HepG2 (cell line): ENCODE results near the gene ACAP1. TPM values are rescaled to one million over a fixed set of nuclear protein-coding genes. Genes with fewer than 3 reads are reported as not detected.

ENCODE experiments used
- AGO1 ChIP-seq: fragments of 200-400 bp; formaldehyde crosslinking; IDR thresholded peaks from 2 replicates; pipeline ENCODE4 v1.6.1; 2017; ENCODE audit warnings: mild to moderate bottlenecking, low read depth, low read length, moderate library complexity; ENCODE audit not compliant: poor library complexity, severe bottlenecking
- ATRX ChIP-seq: sonication (generic); formaldehyde crosslinking; IDR thresholded peaks from 2 replicates; pipeline ENCODE4 v1.4.0; 2020; ENCODE audit warnings: missing genetic modification reagents, borderline replicate concordance
- DMTF1 ChIP-seq: sonication (generic); formaldehyde crosslinking; IDR thresholded peaks from 2 replicates; pipeline ENCODE4 v1.4.0; 2020; ENCODE audit warnings: mild to moderate bottlenecking, missing genetic modification reagents
- EED ChIP-seq: sonication (generic); formaldehyde crosslinking; IDR thresholded peaks from 2 replicates; pipeline ENCODE4 v1.5.0; 2020; ENCODE audit warnings: mild to moderate bottlenecking, missing genetic modification reagents
- GATAD2A ChIP-seq: IDR thresholded peaks from 2 replicates; pipeline ENCODE4 v1.6.1; 2016
- HES4 ChIP-seq: sonication (generic); formaldehyde crosslinking; IDR thresholded peaks from 2 replicates; pipeline ENCODE4 v1.9.0; 2021; ENCODE audit warnings: mild to moderate bottlenecking, missing genetic modification reagents, borderline replicate concordance
- KDM5B ChIP-seq: sonication (generic); formaldehyde crosslinking; IDR thresholded peaks from 2 replicates; pipeline ENCODE4 v1.4.0; 2020; ENCODE audit warnings: missing genetic modification reagents, mild to moderate bottlenecking, borderline replicate concordance
- MEF2D ChIP-seq: sonication (generic); formaldehyde crosslinking; IDR thresholded peaks from 2 replicates; pipeline ENCODE4 v1.5.1; 2020; ENCODE audit warnings: mild to moderate bottlenecking, missing genetic modification reagents
- NR2C2 ChIP-seq: sonication (generic); formaldehyde crosslinking; IDR thresholded peaks from 2 replicates; pipeline ENCODE4 v1.4.0; 2020; ENCODE audit warnings: missing genetic modification reagents, mild to moderate bottlenecking, moderate library complexity, borderline replicate concordance
- SPEN ChIP-seq: sonication (generic); formaldehyde crosslinking; IDR thresholded peaks from 2 replicates; pipeline ENCODE4 v1.5.1; 2020; ENCODE audit warnings: low read depth, mild to moderate bottlenecking, missing genetic modification reagents
- TAF1 ChIP-seq: sonication (generic); formaldehyde crosslinking; IDR thresholded peaks from 2 replicates; pipeline ENCODE4 v1.4.0; 2020; ENCODE audit warnings: missing genetic modification reagents
- TMF1 ChIP-seq: sonication (generic); formaldehyde crosslinking; IDR thresholded peaks from 2 replicates; pipeline ENCODE4 v1.8.1; 2022; ENCODE audit warnings: low read depth, missing genetic modification reagents
- XRCC5 ChIP-seq: fragments of 200-400 bp; formaldehyde crosslinking; optimal IDR thresholded peaks from 2 replicates; pipeline ENCODE3; 2017; ENCODE audit warnings: mild to moderate bottlenecking, low read length
- ZNF205 ChIP-seq: IDR thresholded peaks from 2 replicates; pipeline ENCODE4 v1.6.1; 2018; ENCODE audit warnings: missing biosample characterization, missing genetic modification reagents
- ZNF224 ChIP-seq: sonication (generic); formaldehyde crosslinking; IDR thresholded peaks from 2 replicates; pipeline ENCODE4 v1.5.0; 2020; ENCODE audit warnings: mild to moderate bottlenecking, missing genetic modification reagents
- ZNF232 ChIP-seq: sonication (generic); formaldehyde crosslinking; IDR thresholded peaks from 2 replicates; pipeline ENCODE4 v1.4.0; 2020; ENCODE audit warnings: missing genetic modification reagents, borderline replicate concordance
- ZNF335 ChIP-seq: sonication (generic); formaldehyde crosslinking; IDR thresholded peaks from 2 replicates; pipeline ENCODE4 v1.4.0; 2020; ENCODE audit warnings: missing genetic modification reagents
- ZNF430 ChIP-seq: sonication (generic); formaldehyde crosslinking; IDR thresholded peaks from 2 replicates; pipeline ENCODE4 v1.9.0; 2021; ENCODE audit warnings: mild to moderate bottlenecking, missing genetic modification reagents
- ZNF687 ChIP-seq: sonication (generic); formaldehyde crosslinking; IDR thresholded peaks from 2 replicates; pipeline ENCODE4 v1.5.1; 2020; ENCODE audit warnings: mild to moderate bottlenecking, missing genetic modification reagents, moderate library complexity
- ZNF761 ChIP-seq: sonication (generic); formaldehyde crosslinking; conservative IDR thresholded peaks from 2 replicates; pipeline ENCODE4 v1.4.0; 2020; ENCODE audit warnings: mild to moderate bottlenecking, missing genetic modification reagents
- polyA plus RNA-seq, 8 experiments: library from polyadenylated mRNA; depleted of rRNA in 3 of 8; stranded (reverse) in 7 of 8; unstranded in 1 of 8; fragments of >200 nt; fragmentation: Illumina TruSeq in 4 of 8; extraction: Trizol in 4 of 8; gene quantifications; 2 replicates each; pipeline versions ENCODE4 v1.2.1 to v1.2.3, GENCODE V29; 2011 to 2016; ENCODE audit warnings: low read depth in 4 of 8, missing spikeins in 1 of 8, mixed read lengths in 1 of 8; ENCODE audit not compliant: insufficient read depth in 1 of 8
- total RNA-seq, 5 experiments: library from RNA; depleted of rRNA; stranded (reverse); fragments of >200 nt; fragmentation: Illumina TruSeq; extraction: Trizol; gene quantifications; 2 replicates each; pipeline ENCODE4 v1.2.3, GENCODE V29; 2016; ENCODE audit warnings: low read depth in 1 of 5
- TF ChIP-seq, protein P1 (sequence below): sonication (generic); formaldehyde crosslinking; IDR thresholded peaks from 2 replicates; pipeline ENCODE4; 2020; ENCODE audit warnings: missing genetic modification reagents, mild to moderate bottlenecking, borderline replicate concordance

The ACAP1 gene
- total and polyA plus RNA-seq, 2 of the 13 experiments (the other 11 are each of a cell fraction or from before 2014, with no cell fraction given), result 1.3 to 2.5 TPM

DNA sequence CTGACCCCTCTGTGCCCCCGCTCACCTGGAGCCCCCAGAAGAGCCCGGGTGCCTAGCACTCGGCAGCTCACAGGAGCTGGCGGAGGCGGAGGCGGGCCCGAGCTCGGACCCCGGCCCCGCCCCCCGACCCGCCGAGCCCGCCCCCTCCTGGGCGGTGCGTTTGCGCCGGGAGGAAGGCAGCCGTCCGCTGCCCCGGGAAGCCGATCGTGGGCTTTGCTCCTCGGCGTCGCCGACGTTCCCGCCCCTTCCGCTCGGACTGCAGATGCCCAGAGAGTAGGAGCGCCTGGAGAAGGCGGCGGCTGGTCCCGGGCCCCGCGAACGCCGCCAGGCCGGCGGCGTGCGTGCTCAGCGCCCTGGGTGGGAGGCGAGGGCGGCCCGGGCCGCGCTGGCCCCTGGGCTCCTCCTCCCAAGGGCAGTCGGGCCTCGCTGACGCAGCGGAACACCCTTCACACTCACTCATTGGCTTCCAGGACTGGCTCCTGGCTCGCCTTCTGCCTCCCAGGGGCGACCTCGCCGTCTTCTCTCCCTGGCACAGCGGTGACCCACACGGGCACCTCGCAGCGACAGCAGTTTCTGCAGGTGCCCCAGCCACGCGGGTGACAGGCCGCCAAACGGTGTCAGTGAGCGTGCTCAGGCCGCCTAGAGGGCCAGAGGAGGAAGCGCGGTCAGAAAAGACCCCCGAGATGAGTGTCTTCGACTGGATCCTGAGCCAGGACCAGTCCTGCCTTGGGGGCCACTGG lies 58.3 kb downstream of the ACAP1 start, which contains the start of gene PLSCR3 (continued):
- no peak for TF ChIP-seq DMTF1 (CRISPR knock-in tag)
- TF ChIP-seq, protein P1, sequence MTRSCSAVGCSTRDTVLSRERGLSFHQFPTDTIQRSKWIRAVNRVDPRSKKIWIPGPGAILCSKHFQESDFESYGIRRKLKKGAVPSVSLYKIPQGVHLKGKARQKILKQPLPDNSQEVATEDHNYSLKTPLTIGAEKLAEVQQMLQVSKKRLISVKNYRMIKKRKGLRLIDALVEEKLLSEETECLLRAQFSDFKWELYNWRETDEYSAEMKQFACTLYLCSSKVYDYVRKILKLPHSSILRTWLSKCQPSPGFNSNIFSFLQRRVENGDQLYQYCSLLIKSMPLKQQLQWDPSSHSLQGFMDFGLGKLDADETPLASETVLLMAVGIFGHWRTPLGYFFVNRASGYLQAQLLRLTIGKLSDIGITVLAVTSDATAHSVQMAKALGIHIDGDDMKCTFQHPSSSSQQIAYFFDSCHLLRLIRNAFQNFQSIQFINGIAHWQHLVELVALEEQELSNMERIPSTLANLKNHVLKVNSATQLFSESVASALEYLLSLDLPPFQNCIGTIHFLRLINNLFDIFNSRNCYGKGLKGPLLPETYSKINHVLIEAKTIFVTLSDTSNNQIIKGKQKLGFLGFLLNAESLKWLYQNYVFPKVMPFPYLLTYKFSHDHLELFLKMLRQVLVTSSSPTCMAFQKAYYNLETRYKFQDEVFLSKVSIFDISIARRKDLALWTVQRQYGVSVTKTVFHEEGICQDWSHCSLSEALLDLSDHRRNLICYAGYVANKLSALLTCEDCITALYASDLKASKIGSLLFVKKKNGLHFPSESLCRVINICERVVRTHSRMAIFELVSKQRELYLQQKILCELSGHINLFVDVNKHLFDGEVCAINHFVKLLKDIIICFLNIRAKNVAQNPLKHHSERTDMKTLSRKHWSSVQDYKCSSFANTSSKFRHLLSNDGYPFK (CRISPR knock-in tag), result peak; percentile 47; the same call in 1 of the 2 replicates
- TF ChIP-seq ZNF335 (CRISPR knock-in tag), result no peak
- TF ChIP-seq SPEN (CRISPR knock-in tag), result peak; percentile 48; the same call in 1 of the 2 replicates
- no peak for TF ChIP-seq ZNF224 (CRISPR knock-in tag)
- no peak for TF ChIP-seq EED
- peak; percentile 94 for TF ChIP-seq ZNF687 (CRISPR knock-in tag)
- no peak for TF ChIP-seq ZNF232 (CRISPR knock-in tag)
- peak; percentile 21 for TF ChIP-seq XRCC5
- no peak for TF ChIP-seq ZNF430 (CRISPR knock-in tag)
- no peak for TF ChIP-seq GATAD2A (CRISPR knock-in tag)
- 0 out of 2 replicates have a peak, but pooled peaks have one; percentile 31 for TF ChIP-seq ZNF205 (CRISPR knock-in tag)
- peak; percentile 68 for TF ChIP-seq TMF1 (CRISPR knock-in tag)
- TF ChIP-seq ATRX (CRISPR knock-in tag), result no peak
- TF ChIP-seq TAF1 (CRISPR knock-in tag), result peak; percentile 50; the same call in 1 of the 2 replicates
- 0 out of 2 replicates have a peak, but pooled peaks have one; percentile 65 for TF ChIP-seq HES4 (CRISPR knock-in tag)
- peak; percentile 48; the same call in 1 of the 2 replicates for TF ChIP-seq KDM5B (CRISPR knock-in tag)
- no peak for TF ChIP-seq AGO1
- peak; percentile 25; the same call in 1 of the 2 replicates for TF ChIP-seq MEF2D (CRISPR knock-in tag)
- TF ChIP-seq NR2C2 (CRISPR knock-in tag), result peak; percentile 49; the same call in 1 of the 2 replicates
- no peak for TF ChIP-seq ZNF761 (CRISPR knock-in tag)
